GM23338 (cell line): ENCODE measurements around the gene SERINC5. TPM values are rescaled to one million over a fixed set of nuclear protein-coding genes. Genes with fewer than 3 reads are reported as not detected.

Source experiments
- ATAC-seq: fragments of 200-7000 bp; cut with Tn5 transposase; 3 replicates; pipeline ENCODE4 v1.9.1; 2020
- DNase-seq: peaks from one replicate; pipeline ENCODE4 v3.0.0-alpha.2; 2015; ENCODE audit warnings: low spot score
- H2AFZ ChIP-seq: fragments of 200-600 bp; sonication (generic); 2 replicates; pipeline ENCODE4 v1.8.0; 2016; ENCODE audit warnings: antibody characterized with exemption, mild to moderate bottlenecking, moderate library complexity
- H3F3A ChIP-seq: fragments of 200-600 bp; sonication (generic); replicated peaks from 2 replicates; pipeline ENCODE4 v1.8.0; 2017; ENCODE audit warnings: antibody characterized with exemption, mixed run types, low read depth
- H3K27ac ChIP-seq: fragments of 200-600 bp; sonication (generic); 2 replicates; pipeline ENCODE4 v1.6.1; 2016; ENCODE audit warnings: low read depth
- H3K27me3 ChIP-seq: fragments of 200-600 bp; sonication (generic); 2 replicates; pipeline ENCODE4 v1.8.0; 2016; ENCODE audit warnings: mild to moderate bottlenecking, mixed run types, moderate library complexity; ENCODE audit not compliant: insufficient read depth
- H3K36me3 ChIP-seq: fragments of 200-600 bp; sonication (generic); 2 replicates; pipeline ENCODE4 v1.8.0; 2016; ENCODE audit warnings: mild to moderate bottlenecking; ENCODE audit not compliant: insufficient read depth
- H3K4me1 ChIP-seq: fragments of 200-600 bp; sonication (generic); 2 replicates; pipeline ENCODE4 v1.8.0; 2016; ENCODE audit warnings: mild to moderate bottlenecking, moderate library complexity; ENCODE audit not compliant: insufficient read depth
- H3K4me2 ChIP-seq: fragments of 200-600 bp; sonication (generic); 2 replicates; pipeline ENCODE4 v1.7.1; 2017; ENCODE audit warnings: mixed run types
- H3K4me3 ChIP-seq: fragments of 200-600 bp; sonication (generic); 2 replicates; pipeline ENCODE4 v1.6.1; 2016; ENCODE audit warnings: mixed run types
- H3K79me2 ChIP-seq: fragments of 200-600 bp; sonication (generic); replicated peaks from 2 replicates; pipeline ENCODE4 v1.8.0; 2017; ENCODE audit warnings: mild to moderate bottlenecking; ENCODE audit not compliant: insufficient read depth
- H3K9me2 ChIP-seq: fragments of 200-600 bp; sonication (generic); 2 replicates; pipeline ENCODE4 v1.8.0; 2017; ENCODE audit not compliant: insufficient read depth
- H4K20me1 ChIP-seq: fragments of 200-600 bp; sonication (generic); replicated peaks from 2 replicates; pipeline ENCODE4 v1.8.0; 2017; ENCODE audit warnings: mild to moderate bottlenecking; ENCODE audit not compliant: insufficient read depth
- H3K27ac Mint-ChIP-seq: 2 replicates; pipeline ENCODE4 v1.8.0; 2020; ENCODE audit warnings: inconsistent platforms, mild to moderate bottlenecking, moderate library complexity, mixed read lengths
- H3K27me3 Mint-ChIP-seq: 3 replicates; pipeline ENCODE4 v1.8.0; 2022; ENCODE audit warnings: low read depth, mild to moderate bottlenecking, moderate library complexity, mixed read lengths, inconsistent platforms; ENCODE audit not compliant: insufficient read depth, poor library complexity
- H3K36me3 Mint-ChIP-seq: 3 replicates; pipeline ENCODE4 v1.8.0; 2021; ENCODE audit warnings: low read depth, mild to moderate bottlenecking, inconsistent platforms, moderate library complexity, mixed read lengths
- H3K4me1 Mint-ChIP-seq: 3 replicates; pipeline ENCODE4 v1.8.0; 2020; ENCODE audit warnings: mild to moderate bottlenecking, inconsistent platforms, mixed read lengths
- H3K4me3 Mint-ChIP-seq: 3 replicates; pipeline ENCODE4 v1.8.0; 2021; ENCODE audit warnings: moderate library complexity, mild to moderate bottlenecking, inconsistent platforms, mixed read lengths
- H3K9me3 Mint-ChIP-seq: 3 replicates; pipeline ENCODE4 v1.8.0; 2020; ENCODE audit warnings: moderate library complexity, mild to moderate bottlenecking, inconsistent platforms, mixed read lengths
- CREB1 ChIP-seq: fragments of 250-450 bp; sonication (Bioruptor Pico); IDR thresholded peaks from 2 replicates; pipeline ENCODE4 v1.5.0; 2020; ENCODE audit warnings: low read depth, mild to moderate bottlenecking, moderate library complexity
- CTCF ChIP-seq, 2 experiments: fragments of 200-600 bp in 1 of 2; sonication (generic) in 1 of 2; conservative IDR thresholded peaks; 2 replicates each; pipeline versions ENCODE4 v1.5.1 to v1.6.1; 2016 to 2017; ENCODE audit warnings: antibody characterized with exemption in 2 of 2, low read depth in 2 of 2, mild to moderate bottlenecking in 2 of 2, moderate library complexity in 1 of 2
- ETS1 ChIP-seq: IDR thresholded peaks from 2 replicates; pipeline ENCODE4 v1.6.1; 2016; ENCODE audit warnings: antibody characterized with exemption
- EZH2 ChIP-seq: fragments of 200-600 bp; sonication (generic); IDR thresholded peaks from one replicate; pipeline ENCODE4 v1.8.0; 2017; ENCODE audit warnings: antibody characterized with exemption, mild to moderate bottlenecking, low read depth; ENCODE audit not compliant: unreplicated experiment
- EZH2phosphoT487 ChIP-seq: fragments of 200-600 bp; sonication (generic); IDR thresholded peaks from one replicate; pipeline ENCODE4 v1.8.1; 2018; ENCODE audit warnings: antibody characterized with exemption; ENCODE audit not compliant: unreplicated experiment
- JUNB ChIP-seq: IDR thresholded peaks from one replicate; pipeline ENCODE4 v1.6.1; 2016; ENCODE audit warnings: antibody characterized with exemption; ENCODE audit not compliant: unreplicated experiment
- NANOG ChIP-seq: IDR thresholded peaks from 2 replicates; pipeline ENCODE4 v1.6.1; 2016; ENCODE audit warnings: antibody characterized with exemption, borderline replicate concordance
- POLR2AphosphoS5 ChIP-seq: IDR thresholded peaks from 2 replicates; pipeline ENCODE4 v1.6.1; 2016; ENCODE audit warnings: antibody characterized with exemption, low read depth
- REST ChIP-seq: IDR thresholded peaks from one replicate; pipeline ENCODE4 v1.6.1; 2018; ENCODE audit warnings: antibody characterized with exemption; ENCODE audit not compliant: unreplicated experiment
- STAT1 ChIP-seq: IDR thresholded peaks from one replicate; pipeline ENCODE4 v1.6.1; 2016; ENCODE audit warnings: antibody characterized with exemption; ENCODE audit not compliant: unreplicated experiment
- ZNF114 ChIP-seq: fragments of 250-450 bp; sonication (Bioruptor Pico); IDR thresholded peaks from 2 replicates; pipeline ENCODE4 v1.5.0; 2020; ENCODE audit warnings: mild to moderate bottlenecking, moderate library complexity
- ZNF331 ChIP-seq: fragments of 250-450 bp; sonication (Bioruptor Pico); IDR thresholded peaks from 2 replicates; pipeline ENCODE4 v1.5.0; 2020; ENCODE audit warnings: low read depth, mild to moderate bottlenecking, moderate library complexity
- polyA plus RNA-seq: library from polyadenylated mRNA; unstranded; fragments of >200 nt; fragmentation: Nextera tagmentation; extraction: Ambion mirVana; gene quantifications from 2 replicates; pipeline ENCODE4 v1.2.1, GENCODE V29; 2016
- total RNA-seq: library from RNA; depleted of rRNA; stranded (reverse); fragments of >200 nt; shearing (Covaris generic); gene quantifications from 2 replicates; pipeline ENCODE4 v1.2.3, GENCODE V29; 2014

Gene SERINC5
- total and polyA plus RNA-seq, 2 experiments from 2014 or later = 34.0 to 107 TPM

GRCh38 chr5:80187421-80188090 is 68.3 kb downstream of the SERINC5 start:
- peak overlapping the region; percentile 99 for H3K27ac ChIP-seq
- Mint-ChIP-seq H3K36me3 (peaks cover 3% of the 10 kb centered on the region; the same call in 1 of the 3 replicates), H3K27ac (peak overlapping the region; percentile 97), H3K4me3 (no peak overlapping the region), H3K9me3 (no peaks in the 10 kb centered on the region; the same call in 2 of the 3 replicates), H3K27me3 (peaks cover 10% of the 10 kb centered on the region), H3K4me1 (peaks cover 77% of the 10 kb centered on the region)
- TF ChIP-seq EZH2 (no peak), NANOG (no peak), REST (no peak), POLR2AphosphoS5 (no peak), CTCF (conservative IDR thresholded peaks at IDR 0.05; ENCODE audit: low read depth in 2 of 2) (no peak), ETS1 (no peak), STAT1 (no peak), ZNF331 (CRISPR knock-in tag) (no peak), EZH2phosphoT487 (no peak), JUNB (no peak), ZNF114 (CRISPR knock-in tag) (no peak), CREB1 (CRISPR knock-in tag) (no peak)
- ATAC-seq (no peak), DNase-seq (no peak)
- H4K20me1 ChIP-seq = no peaks in the 10 kb centered on the region
- H3K36me3 ChIP-seq = no peaks in the 10 kb centered on the region
- H3F3A ChIP-seq = peaks cover 26% of the 10 kb centered on the region
- no peak overlapping the region for H3K4me3 ChIP-seq
- no peak overlapping the region for H2AFZ ChIP-seq
- peaks cover 62% of the 10 kb centered on the region for H3K79me2 ChIP-seq
- peaks cover 61% of the 10 kb centered on the region for H3K4me1 ChIP-seq
- no peaks in the 10 kb centered on the region for H3K9me2 ChIP-seq
- peak overlapping the region; percentile 25; the same call in 1 of the 2 replicates for H3K4me2 ChIP-seq
- H3K27me3 ChIP-seq = no peaks in the 10 kb centered on the region
